ENCODE results near the gene ZNF658. TPM values are rescaled to one million over a fixed set of nuclear protein-coding genes. Genes with fewer than 3 reads are reported as not detected.
"Not testable (repeated sequence)": the region's sequence is repeated elsewhere in the genome, so short reads cannot be mapped to it uniquely, and the experiment has no call there.

ZNF658 gene
- total and polyA plus RNA-seq, 8 donors, result 0.99 to 5.5 (median 2.8) TPM

DNA sequence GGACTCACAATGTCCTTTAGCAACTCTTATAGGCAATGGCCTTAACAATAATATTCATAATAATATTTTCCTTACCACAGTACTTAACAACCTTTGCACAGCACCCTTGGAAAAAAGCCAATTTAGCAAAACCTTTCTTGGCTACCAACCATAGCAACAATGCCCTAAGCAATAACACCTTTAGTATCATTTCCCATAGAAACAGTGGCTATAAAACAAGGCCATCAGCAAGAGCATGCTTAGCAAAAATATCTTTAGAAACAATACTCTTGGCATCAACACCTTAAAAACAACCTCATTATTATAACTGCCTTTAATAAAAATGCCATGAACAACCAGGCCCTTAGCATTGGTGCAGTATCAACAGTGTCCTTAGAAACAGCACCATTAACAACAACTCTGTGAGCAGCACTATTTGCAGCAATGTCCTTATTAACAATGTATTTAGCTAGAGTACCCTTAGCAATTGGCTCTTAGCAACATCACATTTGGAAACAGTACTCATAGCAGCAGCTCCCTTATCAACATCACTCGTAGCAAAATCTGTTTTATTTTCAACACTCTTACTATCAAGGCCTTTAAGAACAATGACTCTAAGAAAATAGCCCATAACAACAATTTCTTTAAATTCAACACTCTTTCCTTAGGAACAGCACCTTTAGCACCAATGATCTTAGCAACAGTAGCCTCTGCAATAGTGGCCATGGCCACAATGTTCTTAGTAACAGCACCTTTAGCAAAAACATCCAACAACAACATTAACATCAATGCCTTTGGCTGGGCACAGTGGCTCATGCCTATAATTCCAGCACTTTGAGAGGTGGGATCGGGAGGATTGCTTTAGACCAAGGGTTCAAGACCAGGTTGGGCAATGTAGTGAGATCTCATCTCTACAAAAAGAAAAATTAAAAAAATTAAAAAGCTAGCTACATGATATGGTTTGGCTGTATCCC lies 39.6 kb downstream of the ZNF658 start:
- DNase-seq; intact Hi-C loops (cut with DNase I); H3K9me3 ChIP-seq; H3K4me1 ChIP-seq; H3K36me3 ChIP-seq; FAIRE-seq; H3K27ac ChIP-seq; H3K4me3 ChIP-seq; H3K27me3 ChIP-seq: not testable (repeated sequence)
- 40 to 48% methylated on average over 1 of the region's 2 CpGs for WGBS, 2 donors
- peak in 1 of 4 donors; percentile 30 for ATAC-seq

DNA sequence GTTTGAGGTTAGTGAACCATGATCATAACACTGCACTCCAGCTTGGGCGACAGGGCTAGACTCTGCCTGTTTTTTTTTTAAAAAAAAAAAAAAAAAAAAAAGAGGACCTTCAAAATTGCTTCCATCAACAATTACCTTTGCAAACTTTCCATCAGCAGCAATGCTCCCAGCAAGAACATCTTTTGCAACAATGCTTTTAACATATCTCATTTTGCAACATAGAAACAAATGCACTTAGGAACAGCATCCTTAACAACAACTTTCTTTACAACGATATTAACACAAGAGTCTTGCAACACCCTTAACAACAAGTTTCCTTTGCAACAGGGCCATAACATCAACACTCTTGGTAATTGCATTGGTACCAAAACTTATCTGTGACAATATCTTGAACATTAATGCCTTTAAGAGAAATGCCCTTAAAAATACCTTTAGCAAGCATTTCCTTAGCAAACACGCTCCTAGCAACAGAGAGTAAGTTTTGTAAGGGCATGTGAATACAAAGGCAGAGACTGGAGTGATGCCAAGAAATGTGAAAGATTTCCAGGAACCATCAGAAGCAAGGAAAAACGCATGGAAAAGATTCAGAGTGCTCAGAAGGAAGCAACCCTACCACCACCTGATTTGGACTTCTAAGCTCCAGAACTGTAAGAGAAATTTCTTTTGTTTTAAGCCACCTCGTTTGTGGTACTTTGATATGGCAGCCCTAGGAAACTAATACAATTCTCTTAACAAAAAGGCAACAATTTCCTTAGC lies 42.1 kb downstream of the ZNF658 start:
- DNase-seq; H3K4me3 ChIP-seq; H3K4me1 ChIP-seq; H3K9me3 ChIP-seq; H3K27me3 ChIP-seq; H3K27ac ChIP-seq; H3K36me3 ChIP-seq; FAIRE-seq; intact Hi-C loops (cut with DNase I); ATAC-seq: not testable (repeated sequence)
- 33 to 46% methylated on average over 4 to 5 of the region's 5 CpGs for WGBS, 2 donors

DNA sequence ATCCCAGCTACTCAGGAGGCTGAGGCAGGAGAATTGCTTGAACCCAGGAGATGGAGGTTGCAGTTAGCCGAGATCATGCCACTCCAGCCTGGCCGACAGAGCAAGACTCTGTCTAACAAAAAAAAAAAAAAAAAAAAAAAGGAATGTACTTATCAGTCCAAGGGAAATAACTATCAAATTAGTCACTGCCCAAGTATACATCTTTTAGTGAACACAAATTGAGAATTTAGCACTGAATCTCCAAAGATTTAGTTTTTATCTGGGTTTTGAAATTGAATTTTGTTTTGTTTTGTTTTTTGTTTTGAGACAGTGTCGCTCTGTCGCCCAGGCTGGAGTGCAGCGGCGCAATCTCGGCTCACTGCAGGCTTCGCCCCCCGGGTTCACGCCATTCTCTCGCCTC lies 52.1 kb downstream of the ZNF658 start:
- H3K36me3 ChIP-seq; H3K4me1 ChIP-seq; H3K4me3 ChIP-seq; H3K27me3 ChIP-seq; ATAC-seq; intact Hi-C loops (cut with DNase I); H3K27ac ChIP-seq; H3K9me3 ChIP-seq; DNase-seq; FAIRE-seq: not testable (repeated sequence)
- WGBS, 2 donors, result 85 to 98% methylated on average over 11 of the region's 11 CpGs

Other genes with a start within 250 kb of the ZNF658 start
- gene SPATA31A3, start 91.8 kb downstream of the ZNF658 start, total RNA-seq, result not detected
- not detected for gene SPATA31A3, start 91.8 kb downstream of the ZNF658 start, polyA plus RNA-seq